GM23338 (cell line): ENCODE data around the gene SORCS2. TPM values are rescaled to one million over a fixed set of nuclear protein-coding genes. Genes with fewer than 3 reads are reported as not detected.

Experiments
- ATAC-seq: fragments of 200-7000 bp; cut with Tn5 transposase; 3 replicates; pipeline ENCODE4 v1.9.1; 2020
- DNase-seq: peaks from one replicate; pipeline ENCODE4 v3.0.0-alpha.2; 2015; ENCODE audit warnings: low spot score
- H2AFZ ChIP-seq: fragments of 200-600 bp; sonication (generic); 2 replicates; pipeline ENCODE4 v1.8.0; 2016; ENCODE audit warnings: antibody characterized with exemption, mild to moderate bottlenecking, moderate library complexity
- H3F3A ChIP-seq: fragments of 200-600 bp; sonication (generic); replicated peaks from 2 replicates; pipeline ENCODE4 v1.8.0; 2017; ENCODE audit warnings: antibody characterized with exemption, mixed run types, low read depth
- H3K27ac ChIP-seq: fragments of 200-600 bp; sonication (generic); 2 replicates; pipeline ENCODE4 v1.6.1; 2016; ENCODE audit warnings: low read depth
- H3K27me3 ChIP-seq: fragments of 200-600 bp; sonication (generic); 2 replicates; pipeline ENCODE4 v1.8.0; 2016; ENCODE audit warnings: mild to moderate bottlenecking, mixed run types, moderate library complexity; ENCODE audit not compliant: insufficient read depth
- H3K36me3 ChIP-seq: fragments of 200-600 bp; sonication (generic); 2 replicates; pipeline ENCODE4 v1.8.0; 2016; ENCODE audit warnings: mild to moderate bottlenecking; ENCODE audit not compliant: insufficient read depth
- H3K4me1 ChIP-seq: fragments of 200-600 bp; sonication (generic); 2 replicates; pipeline ENCODE4 v1.8.0; 2016; ENCODE audit warnings: mild to moderate bottlenecking, moderate library complexity; ENCODE audit not compliant: insufficient read depth
- H3K4me2 ChIP-seq: fragments of 200-600 bp; sonication (generic); 2 replicates; pipeline ENCODE4 v1.7.1; 2017; ENCODE audit warnings: mixed run types
- H3K4me3 ChIP-seq: fragments of 200-600 bp; sonication (generic); 2 replicates; pipeline ENCODE4 v1.6.1; 2016; ENCODE audit warnings: mixed run types
- H3K79me2 ChIP-seq: fragments of 200-600 bp; sonication (generic); replicated peaks from 2 replicates; pipeline ENCODE4 v1.8.0; 2017; ENCODE audit warnings: mild to moderate bottlenecking; ENCODE audit not compliant: insufficient read depth
- H3K9me2 ChIP-seq: fragments of 200-600 bp; sonication (generic); 2 replicates; pipeline ENCODE4 v1.8.0; 2017; ENCODE audit not compliant: insufficient read depth
- H4K20me1 ChIP-seq: fragments of 200-600 bp; sonication (generic); replicated peaks from 2 replicates; pipeline ENCODE4 v1.8.0; 2017; ENCODE audit warnings: mild to moderate bottlenecking; ENCODE audit not compliant: insufficient read depth
- H3K27ac Mint-ChIP-seq: 2 replicates; pipeline ENCODE4 v1.8.0; 2020; ENCODE audit warnings: inconsistent platforms, mild to moderate bottlenecking, moderate library complexity, mixed read lengths
- H3K27me3 Mint-ChIP-seq: 3 replicates; pipeline ENCODE4 v1.8.0; 2022; ENCODE audit warnings: low read depth, mild to moderate bottlenecking, moderate library complexity, mixed read lengths, inconsistent platforms; ENCODE audit not compliant: insufficient read depth, poor library complexity
- H3K36me3 Mint-ChIP-seq: 3 replicates; pipeline ENCODE4 v1.8.0; 2021; ENCODE audit warnings: low read depth, mild to moderate bottlenecking, inconsistent platforms, moderate library complexity, mixed read lengths
- H3K4me1 Mint-ChIP-seq: 3 replicates; pipeline ENCODE4 v1.8.0; 2020; ENCODE audit warnings: mild to moderate bottlenecking, inconsistent platforms, mixed read lengths
- H3K4me3 Mint-ChIP-seq: 3 replicates; pipeline ENCODE4 v1.8.0; 2021; ENCODE audit warnings: moderate library complexity, mild to moderate bottlenecking, inconsistent platforms, mixed read lengths
- H3K9me3 Mint-ChIP-seq: 3 replicates; pipeline ENCODE4 v1.8.0; 2020; ENCODE audit warnings: moderate library complexity, mild to moderate bottlenecking, inconsistent platforms, mixed read lengths
- EZH2 ChIP-seq: fragments of 200-600 bp; sonication (generic); IDR thresholded peaks from one replicate; pipeline ENCODE4 v1.8.0; 2017; ENCODE audit warnings: antibody characterized with exemption, mild to moderate bottlenecking, low read depth; ENCODE audit not compliant: unreplicated experiment
- NANOG ChIP-seq: IDR thresholded peaks from 2 replicates; pipeline ENCODE4 v1.6.1; 2016; ENCODE audit warnings: antibody characterized with exemption, borderline replicate concordance
- POLR2AphosphoS5 ChIP-seq: IDR thresholded peaks from 2 replicates; pipeline ENCODE4 v1.6.1; 2016; ENCODE audit warnings: antibody characterized with exemption, low read depth
- STAT1 ChIP-seq: IDR thresholded peaks from one replicate; pipeline ENCODE4 v1.6.1; 2016; ENCODE audit warnings: antibody characterized with exemption; ENCODE audit not compliant: unreplicated experiment
- ZNF114 ChIP-seq: fragments of 250-450 bp; sonication (Bioruptor Pico); IDR thresholded peaks from 2 replicates; pipeline ENCODE4 v1.5.0; 2020; ENCODE audit warnings: mild to moderate bottlenecking, moderate library complexity
- polyA plus RNA-seq: library from polyadenylated mRNA; unstranded; fragments of >200 nt; fragmentation: Nextera tagmentation; extraction: Ambion mirVana; gene quantifications from 2 replicates; pipeline ENCODE4 v1.2.1, GENCODE V29; 2016
- total RNA-seq: library from RNA; depleted of rRNA; stranded (reverse); fragments of >200 nt; shearing (Covaris generic); gene quantifications from 2 replicates; pipeline ENCODE4 v1.2.3, GENCODE V29; 2014
- TF ChIP-seq, protein P1 (sequence below): fragments of 250-450 bp; sonication (Bioruptor Pico); IDR thresholded peaks from 2 replicates; pipeline ENCODE4 v1.5.0; 2020; ENCODE audit warnings: mild to moderate bottlenecking, moderate library complexity

The SORCS2 gene
- total and polyA plus RNA-seq, 2 experiments from 2014 or later = 0.47 to 2.4 TPM

- peaks cover 5% of the 10 kb centered on the region for H3K27me3 Mint-ChIP-seq
- H3K27ac Mint-ChIP-seq = no peak overlapping the region
These were observed 551.9 kb downstream of the SORCS2 start for GRCh38 chr4:7744142-7744804.

More at GRCh38 chr4:7744142-7744804, 551.9 kb downstream of the SORCS2 start:
- Mint-ChIP-seq H3K36me3 (no peaks in the 10 kb centered on the region; the same call in 1 of the 3 replicates), H3K9me3 (no peaks in the 10 kb centered on the region), H3K4me3 (no peak overlapping the region), H3K4me1 (no peaks in the 10 kb centered on the region)
- DNase-seq (no peak), ATAC-seq (no peak)
- H3F3A ChIP-seq = no peaks in the 10 kb centered on the region
- no peaks in the 10 kb centered on the region for H3K79me2 ChIP-seq
- no peak overlapping the region for H3K4me2 ChIP-seq
- H4K20me1 ChIP-seq = no peaks in the 10 kb centered on the region
- H3K27ac ChIP-seq = no peak overlapping the region
- H3K36me3 ChIP-seq = no peaks in the 10 kb centered on the region
- no peak overlapping the region for H3K4me3 ChIP-seq
- H3K4me1 ChIP-seq = no peaks in the 10 kb centered on the region
- H3K27me3 ChIP-seq = no peaks in the 10 kb centered on the region
- TF ChIP-seq POLR2AphosphoS5 = no peak
- TF ChIP-seq NANOG = no peak
- no peak for TF ChIP-seq EZH2
- TF ChIP-seq, protein P1, sequence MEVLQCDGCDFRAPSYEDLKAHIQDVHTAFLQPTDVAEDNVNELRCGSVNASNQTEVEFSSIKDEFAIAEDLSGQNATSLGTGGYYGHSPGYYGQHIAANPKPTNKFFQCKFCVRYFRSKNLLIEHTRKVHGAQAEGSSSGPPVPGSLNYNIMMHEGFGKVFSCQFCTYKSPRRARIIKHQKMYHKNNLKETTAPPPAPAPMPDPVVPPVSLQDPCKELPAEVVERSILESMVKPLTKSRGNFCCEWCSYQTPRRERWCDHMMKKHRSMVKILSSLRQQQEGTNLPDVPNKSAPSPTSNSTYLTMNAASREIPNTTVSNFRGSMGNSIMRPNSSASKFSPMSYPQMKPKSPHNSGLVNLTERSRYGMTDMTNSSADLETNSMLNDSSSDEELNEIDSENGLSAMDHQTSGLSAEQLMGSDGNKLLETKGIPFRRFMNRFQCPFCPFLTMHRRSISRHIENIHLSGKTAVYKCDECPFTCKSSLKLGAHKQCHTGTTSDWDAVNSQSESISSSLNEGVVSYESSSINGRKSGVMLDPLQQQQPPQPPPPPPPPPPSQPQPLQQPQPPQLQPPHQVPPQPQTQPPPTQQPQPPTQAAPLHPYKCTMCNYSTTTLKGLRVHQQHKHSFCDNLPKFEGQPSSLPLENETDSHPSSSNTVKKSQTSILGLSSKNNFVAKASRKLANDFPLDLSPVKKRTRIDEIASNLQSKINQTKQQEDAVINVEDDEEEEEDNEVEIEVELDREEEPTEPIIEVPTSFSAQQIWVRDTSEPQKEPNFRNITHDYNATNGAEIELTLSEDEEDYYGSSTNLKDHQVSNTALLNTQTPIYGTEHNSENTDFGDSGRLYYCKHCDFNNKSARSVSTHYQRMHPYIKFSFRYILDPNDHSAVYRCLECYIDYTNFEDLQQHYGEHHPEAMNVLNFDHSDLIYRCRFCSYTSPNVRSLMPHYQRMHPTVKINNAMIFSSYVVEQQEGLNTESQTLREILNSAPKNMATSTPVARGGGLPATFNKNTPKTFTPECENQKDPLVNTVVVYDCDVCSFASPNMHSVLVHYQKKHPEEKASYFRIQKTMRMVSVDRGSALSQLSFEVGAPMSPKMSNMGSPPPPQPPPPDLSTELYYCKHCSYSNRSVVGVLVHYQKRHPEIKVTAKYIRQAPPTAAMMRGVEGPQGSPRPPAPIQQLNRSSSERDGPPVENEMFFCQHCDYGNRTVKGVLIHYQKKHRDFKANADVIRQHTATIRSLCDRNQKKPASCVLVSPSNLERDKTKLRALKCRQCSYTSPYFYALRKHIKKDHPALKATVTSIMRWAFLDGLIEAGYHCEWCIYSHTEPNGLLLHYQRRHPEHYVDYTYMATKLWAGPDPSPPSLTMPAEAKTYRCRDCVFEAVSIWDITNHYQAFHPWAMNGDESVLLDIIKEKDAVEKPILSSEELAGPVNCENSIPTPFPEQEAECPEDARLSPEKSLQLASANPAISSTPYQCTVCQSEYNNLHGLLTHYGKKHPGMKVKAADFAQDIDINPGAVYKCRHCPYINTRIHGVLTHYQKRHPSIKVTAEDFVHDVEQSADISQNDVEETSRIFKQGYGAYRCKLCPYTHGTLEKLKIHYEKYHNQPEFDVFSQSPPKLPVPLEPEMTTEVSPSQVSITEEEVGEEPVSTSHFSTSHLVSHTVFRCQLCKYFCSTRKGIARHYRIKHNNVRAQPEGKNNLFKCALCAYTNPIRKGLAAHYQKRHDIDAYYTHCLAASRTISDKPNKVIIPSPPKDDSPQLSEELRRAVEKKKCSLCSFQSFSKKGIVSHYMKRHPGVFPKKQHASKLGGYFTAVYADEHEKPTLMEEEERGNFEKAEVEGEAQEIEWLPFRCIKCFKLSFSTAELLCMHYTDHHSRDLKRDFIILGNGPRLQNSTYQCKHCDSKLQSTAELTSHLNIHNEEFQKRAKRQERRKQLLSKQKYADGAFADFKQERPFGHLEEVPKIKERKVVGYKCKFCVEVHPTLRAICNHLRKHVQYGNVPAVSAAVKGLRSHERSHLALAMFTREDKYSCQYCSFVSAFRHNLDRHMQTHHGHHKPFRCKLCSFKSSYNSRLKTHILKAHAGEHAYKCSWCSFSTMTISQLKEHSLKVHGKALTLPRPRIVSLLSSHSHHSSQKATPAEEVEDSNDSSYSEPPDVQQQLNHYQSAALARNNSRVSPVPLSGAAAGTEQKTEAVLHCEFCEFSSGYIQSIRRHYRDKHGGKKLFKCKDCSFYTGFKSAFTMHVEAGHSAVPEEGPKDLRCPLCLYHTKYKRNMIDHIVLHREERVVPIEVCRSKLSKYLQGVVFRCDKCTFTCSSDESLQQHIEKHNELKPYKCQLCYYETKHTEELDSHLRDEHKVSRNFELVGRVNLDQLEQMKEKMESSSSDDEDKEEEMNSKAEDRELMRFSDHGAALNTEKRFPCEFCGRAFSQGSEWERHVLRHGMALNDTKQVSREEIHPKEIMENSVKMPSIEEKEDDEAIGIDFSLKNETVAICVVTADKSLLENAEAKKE = no peak
- no peak for TF ChIP-seq STAT1
- no peak for TF ChIP-seq ZNF114 (CRISPR knock-in tag)
- H2AFZ ChIP-seq = no peak overlapping the region
- H3K9me2 ChIP-seq = no peaks in the 10 kb centered on the region
